Spleen (tissue), 11 donors: ENCODE data around the gene TRAFD1. TPM values are rescaled to one million over a fixed set of nuclear protein-coding genes. Genes with fewer than 3 reads are reported as not detected.

ENCODE experiments used
- DNase-seq: peaks from one replicate; pipeline ENCODE4 v3.0.0-alpha.2; 2020
- H3K27ac ChIP-seq, 8 donors: fragments of 200-600 bp; sonication (generic) in 7 of 8; 1 replicate in 4 of 8; 2 replicates in 4 of 8; pipeline versions ENCODE4 v1.5.0 to v1.8.0; 2016 to 2021; ENCODE audit warnings: inconsistent platforms in 4 of 8, mild to moderate bottlenecking in 4 of 8, moderate library complexity in 1 of 8
- H3K27me3 ChIP-seq, 7 donors: fragments of 200-600 bp; sonication (generic) in 6 of 7; replicated peaks in 1 of 7; 1 replicate in 4 of 7; 2 replicates in 3 of 7; pipeline versions ENCODE4 v1.5.0 to v1.8.0; 2016 to 2021; ENCODE audit warnings: inconsistent platforms in 3 of 7, mild to moderate bottlenecking in 1 of 7
- H3K36me3 ChIP-seq, 6 donors: fragments of 200-600 bp; sonication (generic) in 5 of 6; 1 replicate in 4 of 6; 2 replicates in 2 of 6; pipeline versions ENCODE4 v1.5.0 to v1.8.0; 2016 to 2021; ENCODE audit warnings: inconsistent platforms in 2 of 6
- H3K4me1 ChIP-seq, 6 donors: fragments of 200-600 bp; sonication (generic) in 5 of 6; 1 replicate in 3 of 6; 2 replicates in 3 of 6; pipeline versions ENCODE4 v1.5.0 to v1.8.0; 2016 to 2021; ENCODE audit warnings: inconsistent platforms in 3 of 6
- H3K4me3 ChIP-seq, 8 donors: fragments of 200-600 bp; sonication (generic) in 7 of 8; 1 replicate in 4 of 8; 2 replicates in 4 of 8; pipeline versions ENCODE4 v1.5.0 to v1.8.0; 2016 to 2021; ENCODE audit warnings: inconsistent platforms in 4 of 8, mild to moderate bottlenecking in 4 of 8, moderate library complexity in 2 of 8
- H3K9me3 ChIP-seq, 8 donors: fragments of 200-600 bp; sonication (generic) in 7 of 8; 1 replicate in 4 of 8; 2 replicates in 4 of 8; pipeline versions ENCODE4 v1.5.0 to v1.8.0; 2016 to 2021; ENCODE audit warnings: inconsistent platforms in 4 of 8
- CTCF ChIP-seq, 11 experiments: fragments of 200-600 bp in 7 of 11; fragments of 450-650 bp in 4 of 11; sonication (generic) in 4 of 11; IDR thresholded peaks in 8 of 11; conservative IDR thresholded peaks in 3 of 11; 1 replicate in 7 of 11; 2 replicates in 4 of 11; pipeline versions ENCODE4 v1.4.0 to v1.8.0; 2016 to 2021; ENCODE audit warnings: antibody characterized with exemption in 11 of 11, inconsistent platforms in 4 of 11, mild to moderate bottlenecking in 1 of 11
- POLR2A ChIP-seq, 3 donors: fragments of 450-650 bp; IDR thresholded peaks; one replicate each; pipeline ENCODE4 v1.5.1; 2017; ENCODE audit warnings: antibody characterized with exemption in 3 of 3, mild to moderate bottlenecking in 1 of 3
- POLR2AphosphoS5 ChIP-seq, 3 donors: sonication (generic); formaldehyde crosslinking; IDR thresholded peaks; one replicate each; pipeline ENCODE4 v1.5.1; 2017; ENCODE audit warnings: antibody characterized with exemption in 3 of 3
- WGBS, 5 donors: extraction: QIAGEN DNeasy Blood & Tissue Kit in 3 of 5; methylation state at CpG; one replicate each; pipeline versions ENCODE4 v1.1.5 to v1.1.7; 2013 to 2018; 5-methylcytosine and 5-hydroxymethylcytosine counted together
- intact Hi-C: fragments of 100-400 bp; cut with DNase I; formaldehyde crosslinking; loops from one replicate; pipeline ENCODE4 v1.15.0; 2023; ENCODE audit warnings: low total_unique reads
- microRNA-seq, 3 donors: library from miRNA; unstranded; fragments of <30 nt; microRNA quantifications; one replicate each; pipeline versions ENCODE4 to v1.1.0, GENCODE V29; 2019 to 2020
- polyA plus RNA-seq, 3 donors: library from polyadenylated mRNA; stranded (reverse); fragments of 200-250 nt; gene quantifications; one replicate each; pipeline ENCODE4 v1.2.1, GENCODE V29; 2013
- small RNA-seq, 4 donors: library from RNA; depleted of rRNA; stranded (forward); fragments of <200 nt; gene quantifications; one replicate each; pipeline ENCODE3, GENCODE V24; 2016
- total RNA-seq, 7 donors: library from RNA; depleted of rRNA in 3 of 7; stranded (reverse); fragments of >200 nt in 3 of 7; fragmentation: NEBNext Ultra II Directional in 4 of 7; extraction: Animal tissue kit (Norgen Biotek cat#: 25700) in 4 of 7; gene quantifications; one replicate each; pipeline versions ENCODE4 v1.1.0 to v1.2.1, GENCODE V29; 2016 to 2021
- donor health status: healthy with polysubstance abuse.
- donor health status: DM: no; HTN: no; CAD: no; lungs with moderate emphysema.
- donor health status: DM: no; HTN: no; CAD: no.
- donor health status: Bipolar disorder and iron deficiency.
- donor health status: healthy.
- donor health status: DM: no; HTN: no; CAD: no.
- donor health status: DM: yes; HTN: yes; CAD: no.

The TRAFD1 gene
- total and polyA plus RNA-seq, 10 donors, result 18.6 to 63.4 (median 51.0) TPM

DNA sequence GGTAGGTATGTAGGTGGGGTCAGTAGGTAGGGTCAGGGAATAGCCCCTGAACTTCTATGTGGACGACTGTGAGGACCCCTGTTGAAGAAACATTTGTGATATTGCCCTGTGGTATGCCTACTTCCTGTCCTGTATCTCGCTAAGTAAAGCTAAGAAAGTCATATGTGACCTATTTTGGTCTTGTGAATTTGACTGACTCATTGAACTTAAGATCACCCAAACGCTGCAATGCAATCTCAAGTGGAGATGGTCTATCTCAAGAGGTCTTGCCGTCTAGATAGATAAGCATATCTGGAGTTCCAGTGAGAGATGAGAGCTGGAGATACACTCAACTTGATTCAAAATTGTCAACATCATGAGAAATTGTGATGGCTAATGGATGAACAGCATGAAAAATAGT lies 73.8 kb downstream of the TRAFD1 start:
- Histone ChIP-seq H3K27ac (no peak overlapping the region), H3K4me1 (no peaks in the 10 kb centered on the region), H3K27me3 (no peaks in the 10 kb centered on the region), H3K9me3 (no peaks in the 10 kb centered on the region), H3K4me3 (no peak overlapping the region), H3K36me3 (peaks cover 0 to 100% (median 70%) of the 10 kb centered on the region in 6 donors)
- intact Hi-C loops, result loop anchor here (5.0 kb wide), 1 partner anchor 188 kb away; no protein-coding TSS in a partner anchor
- DNase-seq, result no peak
- WGBS, 5 donors, result 61 to 74% (median 68%) methylated on average over 4 of the region's 4 CpGs
- TF ChIP-seq POLR2AphosphoS5 (IDR thresholded peaks at IDR 0.05), result no peak
- TF ChIP-seq CTCF (IDR thresholded peaks at IDR 0.05 in 8 of 11, conservative IDR thresholded peaks at IDR 0.05 in 3 of 11), result no peak
- no peak for TF ChIP-seq POLR2A (IDR thresholded peaks at IDR 0.05)

Small RNA genes within 50 kb of the gene (microRNA-seq; reads per million reads assigned to microRNA genes)
- gene MIR6861, result 0 reads per million in 3 donors

Small RNA genes within 50 kb of the gene (small RNA-seq; reads per million reads assigned to genes)
- gene RF00019, result 0 reads per million in 4 donors

Other genes starting within 250 kb of the TRAFD1 start
- gene TMEM116, start 112.4 kb upstream of the TRAFD1 start, total RNA-seq, result 10 to 100 TPM in 5 of 7 donors, 1 to 10 TPM in 2; 7.5 to 15.2 (median 11.4) TPM
- 1 to 10 TPM; 5.4 to 6.2 (median 6.2) TPM for gene TMEM116, start 112.4 kb upstream of the TRAFD1 start, polyA plus RNA-seq
- 100 to 1,000 TPM in 2 of 7 donors, 10 to 100 TPM in 5; 64.4 to 114 (median 82.7) TPM for gene ERP29, start 112.1 kb upstream of the TRAFD1 start, total RNA-seq
- 100 to 1,000 TPM; 142 to 196 (median 163) TPM for gene ERP29, start 112.1 kb upstream of the TRAFD1 start, polyA plus RNA-seq
- gene NAA25, start 16.8 kb upstream of the TRAFD1 start, total RNA-seq, result 10 to 100 TPM; 25.6 to 40.3 (median 29.8) TPM
- gene NAA25, start 16.8 kb upstream of the TRAFD1 start, polyA plus RNA-seq, result 1 to 10 TPM; 4.3 to 5.9 (median 5.3) TPM